ENCODE data around the gene IGFALS.
"Not testable (repeated sequence)": the region's sequence is repeated elsewhere in the genome, so short reads cannot be mapped to it uniquely, and the experiment has no call there.

IGFALS gene

GRCh38 chr16:1817716-1818115 is 24.2 kb upstream of the IGFALS start:
- DNase-seq: no peak

DNA sequence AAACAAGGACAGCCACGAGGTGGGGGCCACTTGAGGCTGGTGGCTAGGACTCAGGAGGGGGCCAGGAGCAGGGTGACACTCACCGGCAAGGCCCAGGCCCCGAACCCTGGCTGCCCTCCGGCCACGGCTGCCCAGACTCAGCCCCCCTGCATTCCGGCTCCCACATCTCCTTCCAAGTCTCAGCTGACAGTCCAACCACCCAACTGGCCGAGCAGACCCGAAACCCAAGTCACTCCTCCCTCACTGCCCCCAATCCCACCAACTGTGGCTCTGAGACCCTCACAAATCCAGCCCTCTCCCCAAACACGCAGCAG is 23.7 kb upstream of the IGFALS start:
- DNase-seq: no peak

DNA sequence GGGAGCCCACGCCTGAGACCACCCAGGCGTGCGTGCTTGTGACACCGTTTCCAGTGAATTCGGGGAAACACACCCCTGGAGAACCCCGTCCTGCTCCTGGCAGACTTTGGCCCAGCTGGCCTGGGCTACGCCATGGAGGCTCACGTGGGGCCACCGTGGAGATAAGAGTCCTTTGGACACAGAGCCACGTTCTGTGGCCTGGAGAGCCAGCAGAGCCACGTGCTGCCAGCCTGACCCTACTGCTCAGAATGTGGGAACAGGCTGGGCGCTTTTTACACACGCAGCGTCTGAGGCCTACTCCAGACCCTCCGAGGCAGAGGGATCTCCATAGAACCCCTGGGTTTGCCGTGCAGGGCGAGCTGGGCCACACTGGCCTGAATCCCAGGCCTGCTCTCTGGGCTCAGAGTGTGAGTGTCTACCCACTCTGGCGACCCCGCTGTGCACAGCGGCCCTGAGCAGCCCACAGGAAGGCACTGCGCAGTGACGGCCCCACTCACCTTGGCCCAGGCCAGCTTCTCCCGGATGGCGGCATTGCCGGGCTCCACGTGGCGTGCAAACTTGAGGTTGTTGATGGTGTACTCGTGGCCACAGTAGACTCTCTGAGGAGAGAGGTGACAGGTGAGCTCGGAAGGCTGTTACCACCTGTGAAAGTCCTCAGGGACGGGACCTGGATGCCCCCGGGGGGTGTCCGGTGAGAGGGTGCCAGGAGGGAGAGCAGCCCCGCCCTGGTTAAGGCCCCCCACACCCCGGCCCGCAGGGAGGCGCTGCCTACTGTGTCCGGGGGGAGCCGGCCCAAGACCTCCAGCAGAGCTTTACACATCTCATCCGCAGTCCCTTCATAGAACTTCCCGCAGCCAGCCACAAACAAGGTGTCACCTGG is 23.1 kb upstream of the IGFALS start:
- no peak for DNase-seq

DNA sequence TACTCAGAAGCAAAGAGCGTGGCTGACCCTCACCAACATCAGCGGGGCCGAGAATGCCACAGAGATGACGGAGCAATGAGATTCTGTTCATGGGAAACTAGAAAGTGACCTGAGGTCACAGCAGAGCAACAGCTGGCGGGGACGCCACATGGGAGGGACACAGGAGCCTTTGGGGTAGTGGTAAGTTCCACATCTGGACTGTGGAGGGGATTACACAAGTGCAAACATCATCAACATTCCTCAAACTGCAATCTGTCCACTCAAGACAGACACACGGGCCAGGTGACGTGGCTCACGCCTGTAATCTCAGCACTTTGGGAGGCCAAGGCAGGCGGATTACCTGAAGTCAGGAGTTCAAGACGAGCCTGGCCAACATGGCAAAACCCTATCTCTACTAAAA is 22.0 kb upstream of the IGFALS start:
- no peak for DNase-seq

- DNase-seq: peak in 1 of 2 donors; percentile 68
Observed at GRCh38 chr16:1812732-1813163, 19.2 kb upstream of the IGFALS start.

GRCh38 chr16:1810536-1810935 is 17.0 kb upstream of the IGFALS start:
- DNase-seq: no peak

DNA sequence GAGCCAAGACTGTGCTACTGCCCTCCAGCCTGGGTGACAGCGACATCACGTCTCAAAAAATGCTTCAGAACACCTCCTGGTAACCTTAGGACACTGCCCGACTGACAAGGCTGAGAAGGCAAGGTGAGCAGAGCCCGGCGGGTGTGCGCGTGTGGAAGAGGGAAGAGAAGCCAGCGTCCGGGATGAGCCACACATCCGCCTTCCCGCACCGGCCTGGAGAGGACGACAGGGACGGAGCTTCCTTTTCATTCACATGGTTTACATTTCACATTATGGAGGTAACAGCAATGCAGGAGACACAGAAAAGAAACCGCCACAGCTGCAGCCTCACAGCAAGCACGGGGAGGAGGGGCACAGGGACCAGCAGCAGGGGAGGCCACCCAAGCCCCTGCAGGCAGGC is 16.6 kb upstream of the IGFALS start:
- no peak for DNase-seq

DNA sequence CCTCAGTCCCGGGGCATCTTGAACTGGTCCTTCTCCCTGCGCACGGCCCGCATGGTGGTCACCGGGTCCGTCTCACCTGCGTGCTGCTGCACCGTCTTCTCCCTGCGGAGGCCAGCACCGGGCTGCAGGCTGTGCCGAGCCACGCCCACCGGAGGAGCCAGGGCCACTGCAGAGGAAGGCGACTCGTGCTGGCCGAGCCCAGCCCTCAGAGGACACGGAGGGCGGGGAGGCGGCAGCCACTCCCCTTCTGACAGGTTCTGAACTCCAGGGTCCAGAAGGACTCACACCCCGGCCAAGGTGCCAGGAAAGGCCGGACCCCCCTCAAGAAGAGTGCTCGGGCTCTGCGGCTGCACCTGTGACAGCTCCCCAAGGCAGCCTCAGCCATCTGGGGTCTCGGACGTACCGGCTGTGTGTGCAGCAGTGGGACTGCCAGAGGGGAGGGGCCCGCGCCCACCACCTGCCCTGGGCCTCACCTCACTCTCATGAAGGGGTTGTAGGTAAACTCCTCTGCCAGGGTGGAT is 15.8 kb upstream of the IGFALS start:
- no peak for DNase-seq

DNA sequence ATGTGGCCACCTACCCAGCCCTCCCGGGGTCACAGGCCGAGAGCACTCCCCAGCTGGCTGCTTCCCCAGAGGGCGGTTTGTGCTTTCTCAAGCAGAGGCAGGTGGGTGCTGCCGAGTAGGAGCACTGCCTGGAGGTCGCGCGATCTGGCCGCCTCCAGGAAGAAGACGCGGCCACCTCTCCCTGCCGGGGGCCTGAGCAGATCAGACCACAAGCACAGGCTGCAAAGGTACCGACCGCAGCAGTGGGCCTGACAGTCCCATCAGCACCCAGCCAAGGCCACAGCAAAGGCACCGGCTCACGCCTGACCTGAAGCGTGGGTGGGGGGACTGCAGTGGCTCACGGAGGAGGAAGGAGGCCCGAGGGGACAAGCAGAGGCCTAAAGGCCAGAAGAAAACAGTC is 15.2 kb upstream of the IGFALS start:
- no peak for DNase-seq

GRCh38 chr16:1807626-1808025 is 14.1 kb upstream of the IGFALS start:
- DNase-seq: no peak

DNA sequence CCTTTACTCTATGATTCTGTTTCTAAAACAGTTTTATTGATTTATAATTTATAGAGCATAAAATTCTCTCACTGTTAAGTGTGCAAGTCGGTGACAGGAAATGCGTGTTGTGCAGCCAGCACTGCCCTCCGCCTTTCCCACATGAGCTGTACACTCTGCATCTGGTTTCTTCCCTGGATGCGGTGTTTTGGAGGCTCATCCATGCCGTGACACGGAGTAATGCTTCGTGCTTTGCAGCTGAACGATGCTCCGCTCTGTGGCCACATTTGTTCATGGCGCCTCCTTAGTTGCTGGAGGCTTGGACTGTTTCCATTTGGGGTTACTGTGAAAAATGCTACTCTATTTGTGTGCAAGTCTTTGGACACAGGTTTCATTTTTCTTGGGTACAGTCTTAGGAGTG is 7.2 kb upstream of the IGFALS start:
- DNase-seq: no peak

- not testable (repeated sequence) for DNase-seq
Observed at GRCh38 chr16:1799263-1799662, 5.8 kb upstream of the IGFALS start.

- no peak for DNase-seq
Observed at GRCh38 chr16:1794908-1795666, 1.6 kb upstream of the IGFALS start.

GRCh38 chr16:1794221-1794871 is 841 bp upstream of the IGFALS start:
- no peak for DNase-seq

DNA sequence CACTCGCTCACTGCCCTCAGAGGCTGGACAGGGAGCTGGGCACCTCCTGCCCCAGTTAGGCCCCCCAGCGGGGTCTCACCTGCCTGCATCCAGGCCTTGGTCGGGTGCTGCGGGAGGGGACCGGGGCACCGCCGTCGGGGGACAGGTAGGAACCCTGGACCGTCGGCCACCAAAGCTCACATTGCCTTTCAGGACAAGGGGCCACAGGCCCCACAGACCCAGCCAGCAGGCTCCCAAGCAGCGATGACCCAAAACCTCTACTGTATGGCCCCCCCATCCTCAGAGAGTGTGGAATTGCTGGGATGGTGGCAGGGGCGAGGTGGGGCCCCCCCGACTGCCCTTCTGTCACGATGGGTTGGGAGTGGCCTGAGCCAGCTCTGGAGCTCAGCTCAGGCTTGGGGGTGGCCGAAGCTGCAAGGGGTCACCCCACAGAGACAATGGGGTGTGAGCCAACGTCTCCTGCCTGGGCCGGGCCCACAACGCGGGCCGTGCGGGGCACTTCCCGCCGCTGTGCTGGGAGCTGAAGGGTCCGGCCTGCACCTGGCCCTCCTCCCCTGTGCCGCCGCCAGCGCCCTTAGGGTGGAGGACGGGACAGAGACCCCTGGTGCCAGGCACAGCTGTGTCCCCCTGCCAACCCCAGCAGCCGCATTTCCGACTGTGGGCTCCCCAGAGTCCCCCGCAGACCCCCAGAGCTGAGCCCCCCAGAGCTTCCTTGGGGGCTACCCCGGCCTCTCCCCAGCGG is 498 bp downstream of the IGFALS start:
- DNase-seq: no peak

DNA sequence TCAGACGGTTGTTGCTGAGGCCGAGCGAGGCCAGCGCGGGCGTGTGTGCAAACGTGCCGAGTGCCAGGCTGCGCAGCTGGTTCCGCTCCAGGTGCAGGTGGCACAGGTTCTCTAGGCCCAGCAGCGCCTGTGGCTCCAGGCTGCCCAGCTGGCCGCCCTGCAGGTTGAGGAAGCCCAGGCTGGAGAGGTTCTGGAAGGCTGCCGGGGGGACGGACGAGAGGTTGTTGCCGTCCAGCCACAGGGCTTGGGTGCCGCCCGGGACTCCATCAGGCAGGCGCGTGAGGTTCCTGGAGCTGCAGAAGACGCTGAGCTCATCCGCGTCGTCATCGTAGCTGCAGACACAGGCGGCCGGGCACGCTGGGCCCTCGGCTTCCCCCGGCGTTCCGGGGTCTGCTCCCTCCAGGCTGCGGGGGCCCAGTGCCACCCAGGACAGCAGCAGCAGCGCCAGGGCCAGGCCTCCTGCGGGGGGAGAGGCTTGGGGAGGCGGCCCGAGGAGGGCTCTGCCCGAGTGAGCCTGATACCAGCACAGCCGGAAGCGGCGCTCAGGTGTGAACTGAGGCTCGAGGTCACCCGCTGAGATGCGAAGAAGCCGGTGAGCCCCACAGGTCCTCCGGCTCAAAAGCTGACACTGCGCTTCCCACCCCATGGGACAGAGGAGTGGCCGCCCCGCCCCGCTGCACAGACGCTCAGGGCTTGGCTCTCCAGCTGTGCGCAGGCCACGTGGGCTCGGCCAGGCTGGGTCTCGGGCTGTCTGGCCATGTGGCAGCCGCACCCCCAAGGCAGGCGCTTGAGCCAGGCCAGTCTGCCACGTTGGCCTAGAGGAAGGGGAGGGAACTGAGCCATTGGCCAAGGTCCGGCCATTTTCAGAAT is 1.3 kb downstream of the IGFALS start:
- DNase-seq: no peak

DNA sequence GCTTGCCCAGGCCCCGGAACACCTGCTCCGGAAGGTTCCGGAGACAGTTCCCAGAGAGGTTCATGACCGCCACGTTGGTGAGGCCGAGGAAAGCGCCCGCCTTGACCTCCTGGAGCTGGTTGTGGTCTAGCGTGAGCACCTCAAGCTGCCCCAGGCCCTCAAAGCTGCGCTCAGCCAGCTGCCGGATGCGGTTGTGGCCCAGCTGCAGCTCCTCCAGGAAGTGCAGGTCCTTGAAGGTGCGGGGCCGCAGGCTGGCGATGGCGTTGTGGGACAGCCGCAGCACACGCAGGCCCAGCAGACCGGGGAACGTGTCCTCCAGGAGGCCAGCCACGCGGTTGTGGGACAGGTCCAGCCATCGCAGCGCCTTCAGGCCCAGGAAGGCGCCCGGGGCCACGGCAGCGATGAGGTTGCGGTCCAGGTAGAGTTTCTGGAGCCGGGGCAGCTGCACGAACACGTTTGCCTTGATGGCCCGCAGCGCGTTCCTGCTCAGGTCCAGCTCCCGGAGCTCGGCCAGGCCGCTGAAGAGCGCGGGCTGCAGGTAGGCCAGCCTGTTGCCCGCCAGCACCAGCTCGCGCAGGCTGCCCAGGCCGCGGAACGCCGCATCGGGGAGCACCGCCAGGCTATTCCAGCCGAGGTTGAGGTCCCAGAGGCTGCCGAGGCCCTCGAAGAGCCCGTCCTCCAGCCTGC is 2.1 kb downstream of the IGFALS start:
- DNase-seq: no peak

- no peak for DNase-seq
Observed at GRCh38 chr16:1790611-1791255, 2.8 kb downstream of the IGFALS start.

- no peak for DNase-seq
Observed at GRCh38 chr16:1790261-1790610, 3.3 kb downstream of the IGFALS start.

GRCh38 chr16:1789643-1790045 is 3.9 kb downstream of the IGFALS start:
- no peak for DNase-seq

GRCh38 chr16:1788708-1789100 is 4.8 kb downstream of the IGFALS start:
- DNase-seq: no peak

Measured in bone marrow (tissue), 2 donors.